Endothelial cell of umbilical vein (primary cell): ENCODE data around the gene LBR. TPM values are rescaled to one million over a fixed set of nuclear protein-coding genes. Genes with fewer than 3 reads are reported as not detected.

Source experiments
- BruUV-seq: library from RNA; stranded (reverse); fragments of 400-500 nt; replicated peaks from 2 replicates; lab custom pipeline; 2021; lab: Mats Ljungman, UMichigan
- CTCF ChIA-PET: fragments of 300-600, 350-600 bp; sonication (Branson Sonifier 250); formaldehyde crosslinking; loops from one replicate; lab custom pipeline; 2021; ENCODE audit warnings: antibody characterized with exemption, inconsistent platforms; lab: Charles Lee
- POLR2A ChIA-PET: fragments of 300-600, 350-600 bp; sonication (Branson Sonifier 250); formaldehyde crosslinking; loops from one replicate; lab custom pipeline; 2021; ENCODE audit warnings: antibody characterized with exemption, inconsistent platforms; lab: Charles Lee
- DNase-seq: peaks from one replicate; pipeline ENCODE4 v3.0.0-alpha.2; 2011; ENCODE audit warnings: low read depth, low spot score
- FAIRE-seq: peaks from 2 replicates; lab custom pipeline; 2011; peaks lifted over from hg19 to GRCh38; lab: Jason Lieb, UNC
- H2AFZ ChIP-seq: 2 replicates; pipeline ENCODE4 v1.6.0; 2012; ENCODE audit warnings: low read depth, low read length, control low read depth, inconsistent platforms
- H3K27ac ChIP-seq: 2 replicates; pipeline ENCODE4 v1.5.1; 2011; ENCODE audit warnings: low read depth, mild to moderate bottlenecking, control low read depth, low read length, moderate library complexity; ENCODE audit not compliant: insufficient read depth
- H3K27me3 ChIP-seq, 2 experiments: 2 replicates each; pipeline versions ENCODE4 v1.6.0 to v1.6.1; 2011; ENCODE audit warnings: low read length in 2 of 2, mixed read lengths in 1 of 2; ENCODE audit not compliant: control insufficient read depth in 2 of 2, insufficient read depth in 2 of 2
- H3K36me3 ChIP-seq, 2 experiments: 2 replicates in 1 of 2; 3 replicates in 1 of 2; pipeline ENCODE4 v1.5.1; 2011; ENCODE audit warnings: low read length in 2 of 2, mild to moderate bottlenecking in 1 of 2, moderate library complexity in 1 of 2; ENCODE audit not compliant: control insufficient read depth in 2 of 2, insufficient read depth in 2 of 2; ENCODE audit errors: extremely low read depth in 1 of 2
- H3K4me1 ChIP-seq: 3 replicates; pipeline ENCODE4 v1.5.1; 2011; ENCODE audit warnings: mild to moderate bottlenecking, low read length; ENCODE audit not compliant: control insufficient read depth, insufficient read depth; ENCODE audit errors: extremely low read depth
- H3K4me2 ChIP-seq: 2 replicates; pipeline ENCODE4 v1.6.1; 2011; ENCODE audit warnings: low read length, control low read depth, mixed read lengths; ENCODE audit not compliant: insufficient read depth
- H3K4me3 ChIP-seq, 3 experiments: fragments of 200-600 bp in 1 of 3; sonication (generic), shearing (Covaris generic) in 1 of 3; replicated peaks in 1 of 3; 2 replicates each; pipeline ENCODE4 v1.5.1; 2011 to 2016; ENCODE audit warnings: control low read depth in 3 of 3, low read length in 3 of 3, mild to moderate bottlenecking in 2 of 3, inconsistent platforms in 1 of 3, low read depth in 1 of 3, moderate library complexity in 1 of 3; ENCODE audit not compliant: insufficient read depth in 1 of 3
- H3K79me2 ChIP-seq: 2 replicates; pipeline ENCODE4 v1.6.0; 2012; ENCODE audit warnings: low read length, inconsistent platforms; ENCODE audit not compliant: control insufficient read depth, insufficient read depth
- H3K9ac ChIP-seq: replicated peaks from 2 replicates; pipeline ENCODE3; 2011; ENCODE audit warnings: low read length, control low read depth; ENCODE audit not compliant: insufficient read depth; ENCODE audit errors: extremely low read depth
- H3K9me1 ChIP-seq: replicated peaks from 3 replicates; pipeline ENCODE4 v1.6.0; 2011; ENCODE audit warnings: mild to moderate bottlenecking, low read length; ENCODE audit not compliant: control insufficient read depth, insufficient read depth; ENCODE audit errors: extremely low read depth
- H3K9me3 ChIP-seq: replicated peaks from 2 replicates; pipeline ENCODE4 v1.5.1; 2012; ENCODE audit warnings: low read length, inconsistent platforms; ENCODE audit not compliant: control insufficient read depth, insufficient read depth
- H4K20me1 ChIP-seq: replicated peaks from 2 replicates; pipeline ENCODE3; 2011; ENCODE audit warnings: mild to moderate bottlenecking, low read length; ENCODE audit not compliant: control insufficient read depth, insufficient read depth; ENCODE audit errors: extremely low read depth
- EZH2 ChIP-seq: IDR thresholded peaks from 2 replicates; pipeline ENCODE4 v1.6.1; 2012; ENCODE audit warnings: borderline replicate concordance, low read depth, mild to moderate bottlenecking, moderate library complexity, low read length, inconsistent platforms; ENCODE audit not compliant: severe bottlenecking
- FOS ChIP-seq: IDR thresholded peaks from 2 replicates; pipeline ENCODE4 v1.6.1; 2011; ENCODE audit warnings: mild to moderate bottlenecking, low read length, moderate library complexity, borderline replicate concordance; ENCODE audit not compliant: insufficient read depth
- JUN ChIP-seq: IDR thresholded peaks from 2 replicates; pipeline ENCODE4 v1.6.1; 2011; ENCODE audit warnings: borderline replicate concordance, low read depth; ENCODE audit not compliant: insufficient read length, insufficient read depth
- POLR2A ChIP-seq: IDR thresholded peaks from 2 replicates; pipeline ENCODE4 v1.6.1; 2012; ENCODE audit warnings: low read depth, mild to moderate bottlenecking, control low read depth, low read length
- POLR2AphosphoS5 ChIP-seq: IDR thresholded peaks from 2 replicates; pipeline ENCODE4 v1.6.1; 2012; ENCODE audit warnings: low read depth, mild to moderate bottlenecking, control low read depth, low read length, moderate library complexity; ENCODE audit not compliant: insufficient read depth
- dilution Hi-C: fragments of 300-500 bp; cut with MboI; formaldehyde crosslinking; loops from one replicate; pipeline ENCODE4 v1.15.0; 2019; ENCODE audit warnings: low sequenced_read_pairs; ENCODE audit not compliant: extremely low pct_ligation_motif_present
- intact Hi-C: fragments of 100-400 bp; cut with micrococcal nuclease; formaldehyde crosslinking; loops from one replicate; pipeline ENCODE4 v1.10.0; 2022
- polyA plus RNA-seq, 4 experiments: library from polyadenylated mRNA; depleted of rRNA in 3 of 4; stranded (reverse) in 3 of 4; unstranded in 1 of 4; fragments of >200 nt; gene quantifications; 2 replicates each; pipeline versions ENCODE4 v1.2.1 to v1.2.3, GENCODE V29; 2011 to 2012; ENCODE audit warnings: missing spikeins in 1 of 4
- total RNA-seq: library from RNA; stranded (reverse); gene quantifications from 2 replicates; pipeline ENCODE4 v1.2.3, GENCODE V29; 2021

The LBR gene
- total and polyA plus RNA-seq, 2 donors (not counting 3 experiments of a cell fraction or from before 2014, with no cell fraction given), result 53.9 to 119 TPM

DNA sequence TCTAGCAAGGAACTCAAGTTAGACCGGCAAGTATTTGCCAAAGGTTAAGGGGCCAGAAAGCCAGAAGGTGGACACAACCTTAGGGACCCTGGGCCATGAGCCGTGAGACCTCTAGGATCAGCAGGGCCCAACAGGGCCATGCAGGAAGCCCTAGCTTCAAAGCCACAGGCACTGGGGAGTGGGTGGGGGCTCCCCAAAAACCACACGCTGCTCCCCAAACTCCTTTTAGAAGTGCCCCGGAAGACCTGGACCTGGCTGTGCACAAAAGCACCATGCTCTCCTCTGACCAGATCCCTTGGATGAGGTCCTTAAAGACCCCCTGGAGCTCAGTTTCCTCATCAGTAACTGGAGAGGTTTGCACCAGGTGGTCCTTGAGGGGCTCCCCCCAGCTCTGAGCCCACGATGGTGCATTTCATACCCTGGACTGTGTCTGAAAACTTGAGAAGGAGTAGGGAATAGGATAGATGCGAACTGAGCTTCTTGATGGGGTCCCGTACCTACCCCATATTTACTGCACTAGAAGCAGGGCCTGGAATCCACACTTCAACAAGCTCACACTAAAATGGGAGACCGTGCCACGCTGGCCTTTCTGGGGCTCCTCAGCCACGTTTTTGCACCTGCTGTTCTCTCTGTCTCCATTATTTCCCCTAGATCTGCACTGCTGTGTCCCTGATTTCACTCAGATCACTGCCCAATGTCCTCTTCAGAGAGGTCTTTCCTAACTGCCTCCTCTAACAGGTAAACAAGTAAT is 40.6 kb upstream of the LBR start:
- ChIA-PET CTCF (interaction anchor here (0.8 to 2.8 kb wide), 9 partner anchors 13 to 443 kb away, joined by 3 to 15 read pairs (median 4); partner anchors contain the start of genes LBR and SRP9), POLR2A (interaction anchor here (1.4 kb wide), 1 partner anchor 24 kb away, joined by 7 read pairs; no protein-coding TSS in a partner anchor)
- H3K36me3 ChIP-seq, result no peaks in the 10 kb centered on the region
- dilution Hi-C loops (no loop called here), intact Hi-C loops (no loop called here)
- no peaks in the 10 kb centered on the region for H3K9me3 ChIP-seq
- peak overlapping the region; percentile 49 for H2AFZ ChIP-seq
- H4K20me1 ChIP-seq, result no peaks in the 10 kb centered on the region
- H3K9ac ChIP-seq, result peak overlapping the region; percentile 25
- H3K4me2 ChIP-seq, result peak overlapping the region; percentile 44
- FAIRE-seq (no peak), DNase-seq (no peak)
- no peaks in the 10 kb centered on the region for H3K27me3 ChIP-seq
- no peaks in the 10 kb centered on the region for H3K79me2 ChIP-seq
- H3K9me1 ChIP-seq, result no peaks in the 10 kb centered on the region
- no TSS peak for BruUV-seq
- H3K4me3 ChIP-seq, result no peak overlapping the region
- no peak for TF ChIP-seq EZH2
- no peak for TF ChIP-seq FOS
- TF ChIP-seq JUN, result no peak
- TF ChIP-seq POLR2AphosphoS5, result no peak
- no peak for TF ChIP-seq POLR2A
- H3K4me1 ChIP-seq, result peaks cover 17% of the 10 kb centered on the region
- peak overlapping the region; percentile 62 for H3K27ac ChIP-seq
